H1 (cell line): Measurements from ENCODE around the gene CDC42EP5. TPM values are rescaled to one million over a fixed set of nuclear protein-coding genes. Genes with fewer than 3 reads are reported as not detected.

Experiments
- CTCF ChIA-PET: fragments of 300-600 bp; sonication (Branson Sonifier 250); formaldehyde crosslinking; loops from one replicate; lab custom pipeline; 2021; ENCODE audit not compliant: partially characterized antibody; lab: Charles Lee
- POLR2A ChIA-PET: fragments of 300-600 bp; sonication (Branson Sonifier 250); formaldehyde crosslinking; loops from one replicate; lab custom pipeline; 2021; ENCODE audit warnings: inconsistent platforms; ENCODE audit not compliant: partially characterized antibody; lab: Charles Lee
- DNase-seq, 2 experiments: peaks; one replicate each; pipeline versions ENCODE4 v3.0.0 to v3.0.0-alpha.2; 2010 to 2022; ENCODE audit warnings: low spot score in 2 of 2, low read depth in 1 of 2, mixed read lengths in 1 of 2
- FAIRE-seq: peaks from 2 replicates; lab custom pipeline; 2011; peaks lifted over from hg19 to GRCh38; lab: Jason Lieb, UNC
- H2AFZ ChIP-seq: 2 replicates; pipeline ENCODE4 v1.8.1; 2012; ENCODE audit warnings: low read length, inconsistent platforms
- H2AK5ac ChIP-seq: 2 replicates; pipeline ENCODE4 v1.6.1; 2013; ENCODE audit warnings: low read depth, low read length
- H2BK120ac ChIP-seq: replicated peaks from 2 replicates; pipeline ENCODE3; 2013; ENCODE audit warnings: low read depth, low read length, inconsistent platforms
- H2BK12ac ChIP-seq: 2 replicates; pipeline ENCODE4 v1.6.1; 2013; ENCODE audit warnings: low read depth, low read length
- H2BK15ac ChIP-seq: 2 replicates; pipeline ENCODE4 v1.6.1; 2013; ENCODE audit warnings: low read length
- H2BK20ac ChIP-seq: 2 replicates; pipeline ENCODE4 v1.6.1; 2013; ENCODE audit warnings: low read length
- H2BK5ac ChIP-seq: 2 replicates; pipeline ENCODE4 v1.6.1; 2013; ENCODE audit warnings: low read depth, low read length
- H3K14ac ChIP-seq: 2 replicates; pipeline ENCODE4 v1.6.1; 2013; ENCODE audit warnings: inconsistent platforms; ENCODE audit not compliant: insufficient read length
- H3K18ac ChIP-seq: 2 replicates; pipeline ENCODE4 v1.6.1; 2013; ENCODE audit warnings: low read length; ENCODE audit errors: extremely low read depth
- H3K23ac ChIP-seq: 2 replicates; pipeline ENCODE4 v1.6.1; 2013; ENCODE audit warnings: inconsistent platforms; ENCODE audit not compliant: insufficient read length
- H3K23me2 ChIP-seq: 2 replicates; pipeline ENCODE4 v1.6.1; 2013; ENCODE audit warnings: low read depth, low read length
- H3K27ac ChIP-seq: 2 replicates; pipeline ENCODE4 v1.6.1; 2011; ENCODE audit warnings: low read depth, low read length, inconsistent platforms
- H3K27me3 ChIP-seq, 4 experiments: replicated peaks in 1 of 4; 1 replicate in 1 of 4; 2 replicates in 3 of 4; pipeline versions ENCODE4 v1.6.1 to v1.8.1; 2011 to 2013; ENCODE audit warnings: low read length in 3 of 4, mild to moderate bottlenecking in 3 of 4, inconsistent platforms in 2 of 4, mixed read lengths in 2 of 4, moderate library complexity in 1 of 4; ENCODE audit not compliant: control insufficient read depth in 3 of 4, insufficient read depth in 3 of 4; ENCODE audit errors: extremely low read depth in 1 of 4
- H3K36me3 ChIP-seq, 4 experiments: 2 replicates each; pipeline versions ENCODE4 v1.6.1 to v1.8.1; 2011 to 2013; ENCODE audit warnings: mild to moderate bottlenecking in 4 of 4, low read length in 3 of 4, moderate library complexity in 2 of 4, control low read depth in 1 of 4, inconsistent platforms in 1 of 4; ENCODE audit not compliant: insufficient read depth in 4 of 4, control insufficient read depth in 2 of 4
- H3K4ac ChIP-seq: replicated peaks from 2 replicates; pipeline ENCODE3; 2013; ENCODE audit warnings: low read length, low read depth, mixed read lengths, inconsistent platforms; ENCODE audit not compliant: insufficient read length
- H3K4me1 ChIP-seq, 4 experiments: replicated peaks in 1 of 4; 1 replicate in 1 of 4; 2 replicates in 3 of 4; pipeline versions ENCODE4 v1.6.1 to v1.8.1; 2011 to 2013; ENCODE audit warnings: low read length in 3 of 4, inconsistent platforms in 2 of 4, mixed read lengths in 1 of 4; ENCODE audit not compliant: insufficient read depth in 4 of 4, control insufficient read depth in 3 of 4
- H3K4me2 ChIP-seq, 2 experiments: 2 replicates each; pipeline versions ENCODE4 v1.6.1 to v1.8.1; 2011 to 2013; ENCODE audit warnings: low read depth in 2 of 2, low read length in 2 of 2, control low read depth in 1 of 2, inconsistent platforms in 1 of 2, mild to moderate bottlenecking in 1 of 2; ENCODE audit not compliant: insufficient read depth in 1 of 2
- H3K4me3 ChIP-seq, 4 experiments: fragments of 200-600, 300-600 bp in 1 of 4; sonication (generic), shearing (Covaris generic), sonication (Bioruptor Twin) in 1 of 4; 2 replicates each; pipeline versions ENCODE4 v1.5.1 to v1.8.1; 2011 to 2016; ENCODE audit warnings: low read length in 4 of 4, low read depth in 3 of 4, control low read depth in 2 of 4, inconsistent platforms in 2 of 4, mild to moderate bottlenecking in 2 of 4, mixed read lengths in 1 of 4, moderate library complexity in 1 of 4; ENCODE audit not compliant: insufficient read depth in 2 of 4; ENCODE audit errors: extremely low read depth in 1 of 4
- H3K56ac ChIP-seq: replicated peaks from 2 replicates; pipeline ENCODE3; 2013; ENCODE audit warnings: low read depth, mild to moderate bottlenecking, mixed read lengths, low read length, inconsistent platforms; ENCODE audit not compliant: insufficient read length
- H3K79me1 ChIP-seq: 2 replicates; pipeline ENCODE4 v1.6.1; 2013; ENCODE audit warnings: low read depth, low read length, control low read depth
- H3K79me2 ChIP-seq, 2 experiments: 2 replicates each; pipeline versions ENCODE4 v1.6.1 to v1.8.1; 2012 to 2013; ENCODE audit warnings: low read length in 2 of 2, mild to moderate bottlenecking in 2 of 2, inconsistent platforms in 1 of 2; ENCODE audit not compliant: insufficient read depth in 2 of 2, control insufficient read depth in 1 of 2
- H3K9ac ChIP-seq, 4 experiments: replicated peaks in 1 of 4; 1 replicate in 1 of 4; 2 replicates in 3 of 4; pipeline versions ENCODE4 v1.6.1 to v1.8.1; 2011 to 2013; ENCODE audit warnings: low read depth in 3 of 4, low read length in 3 of 4, control low read depth in 2 of 4, mild to moderate bottlenecking in 2 of 4, moderate library complexity in 2 of 4, inconsistent platforms in 1 of 4; ENCODE audit errors: extremely low read depth in 1 of 4
- H3K9me3 ChIP-seq, 2 experiments: 2 replicates each; pipeline versions ENCODE4 v1.6.1 to v1.8.1; 2012 to 2013; ENCODE audit warnings: mild to moderate bottlenecking in 2 of 2, moderate library complexity in 2 of 2, control low read depth in 1 of 2, inconsistent platforms in 1 of 2, low read depth in 1 of 2, low read length in 1 of 2, mixed read lengths in 1 of 2; ENCODE audit not compliant: insufficient read depth in 2 of 2
- H4K20me1 ChIP-seq, 2 experiments: replicated peaks in 1 of 2; 2 replicates each; pipeline versions ENCODE3 to v1.8.1; 2011 to 2013; ENCODE audit warnings: inconsistent platforms in 2 of 2, low read length in 2 of 2, mild to moderate bottlenecking in 1 of 2; ENCODE audit not compliant: insufficient read depth in 2 of 2, control insufficient read depth in 1 of 2
- H4K5ac ChIP-seq: 2 replicates; pipeline ENCODE4 v1.6.1; 2013; ENCODE audit warnings: low read length, low read depth, mixed read lengths, inconsistent platforms; ENCODE audit not compliant: insufficient read length
- H4K8ac ChIP-seq: 2 replicates; pipeline ENCODE4 v1.8.0; 2013; ENCODE audit warnings: mild to moderate bottlenecking, moderate library complexity, low read length, inconsistent platforms; ENCODE audit not compliant: insufficient read depth; ENCODE audit errors: extremely low read depth
- H4K91ac ChIP-seq: replicated peaks from 2 replicates; pipeline ENCODE3; 2013; ENCODE audit warnings: low read length, mixed read lengths, inconsistent platforms; ENCODE audit not compliant: insufficient read length
- WGBS, 2 experiments: shearing (Covaris generic) in 1 of 2; methylation state at CpG; one replicate each; pipeline versions ENCODE4 v1.1.6 to v1.1.7; 2013 to 2015; ENCODE audit warnings: low lambda C conversion rate in 2 of 2, mixed read lengths in 2 of 2, inconsistent platforms in 1 of 2, low coverage in 1 of 2, missing lambda C conversion rate in 1 of 2; ENCODE audit not compliant: insufficient replicate concordance in 2 of 2, insufficient coverage in 1 of 2, insufficient read length in 1 of 2; ENCODE audit errors: extremely low coverage in 1 of 2, missing lambda C conversion rate in 1 of 2; 5-methylcytosine and 5-hydroxymethylcytosine counted together
- polyA plus RNA-seq, 7 experiments: library from polyadenylated mRNA; depleted of rRNA in 3 of 7; stranded (reverse) in 5 of 7; unstranded in 2 of 7; fragments of >200 nt in 5 of 7; fragments of 200-250 nt in 2 of 7; gene quantifications; 1 replicate in 5 of 7; 2 replicates in 1 of 7; 4 replicates in 1 of 7; pipeline versions ENCODE4 v1.2.1 to v1.2.3, GENCODE V29; 2011 to 2013; ENCODE audit warnings: missing spikeins in 2 of 7, mixed read lengths in 2 of 7
- total RNA-seq: library from RNA; stranded (reverse); fragmentation: NEBNext Ultra II Directional; extraction: Animal tissue kit (Norgen Biotek cat#: 25700); gene quantifications from 2 replicates; pipeline ENCODE4 v1.2.1, GENCODE V29; 2021

The CDC42EP5 gene
- total and polyA plus RNA-seq, 2 of the 8 experiments (the other 6 are each of a cell fraction or from before 2014, with no cell fraction given), result 1.8 to 2.1 TPM

- H3K9me3 ChIP-seq, result peaks cover 59 to 85% of the 10 kb centered on the region in 2 experiments
- H2AFZ ChIP-seq, result no peak overlapping the region
- FAIRE-seq, result no peak
- no peaks in the 10 kb centered on the region for H3K27me3 ChIP-seq
- no peaks in the 10 kb centered on the region for H3K23me2 ChIP-seq
- H2BK20ac ChIP-seq, result no peak overlapping the region
- no peak overlapping the region for H4K5ac ChIP-seq
- H3K14ac ChIP-seq, result no peak overlapping the region
- H3K4me3 ChIP-seq, result no peak overlapping the region
- no peak overlapping the region for H3K9ac ChIP-seq
- H2BK5ac ChIP-seq, result no peak overlapping the region
- H3K79me1 ChIP-seq, result no peaks in the 10 kb centered on the region
- H3K56ac ChIP-seq, result no peak overlapping the region
- H3K4me2 ChIP-seq, result no peak overlapping the region
- no peak overlapping the region for H2BK12ac ChIP-seq
- ChIA-PET CTCF (interaction anchor here (0.6 to 1.5 kb wide), 3 partner anchors 37 to 79 kb away, joined by 3 to 5 read pairs (median 3); no protein-coding TSS in a partner anchor), POLR2A (no interaction called here)
- H2BK15ac ChIP-seq, result no peak overlapping the region
- DNase-seq, result no peak
- H2AK5ac ChIP-seq, result no peak overlapping the region
- no peaks in the 10 kb centered on the region for H4K20me1 ChIP-seq
- H4K8ac ChIP-seq, result no peak overlapping the region
- H3K23ac ChIP-seq, result no peak overlapping the region
- H2BK120ac ChIP-seq, result no peak overlapping the region
- no peaks in the 10 kb centered on the region for H3K79me2 ChIP-seq
- no peaks in the 10 kb centered on the region for H3K36me3 ChIP-seq
- no peak overlapping the region for H4K91ac ChIP-seq
- WGBS, 2 experiments, result 91% methylated on average over 5 of the region's 5 CpGs; no CpG with 5 or more reads in 1 of the 2 experiments
- no peak overlapping the region for H3K4ac ChIP-seq
- H3K27ac ChIP-seq, result no peak overlapping the region
- H3K18ac ChIP-seq, result no peak overlapping the region
- no peaks in the 10 kb centered on the region for H3K4me1 ChIP-seq
Observed at GRCh38 chr19:54518844-54519243, 45.7 kb upstream of the CDC42EP5 start.
